ENCODE data around the gene HIPK4.
"Not testable (repeated sequence)": the region's sequence is repeated elsewhere in the genome, so short reads cannot be mapped to it uniquely, and the experiment has no call there.

The HIPK4 gene

GRCh38 chr19:40416918-40417642 lies 27.1 kb upstream of the HIPK4 start:
- DNase-seq (ENCODE audit: low read depth) = no peak

GRCh38 chr19:40415768-40416167 lies 25.8 kb upstream of the HIPK4 start:
- DNase-seq (ENCODE audit: low read depth) = no peak

GRCh38 chr19:40414542-40415535 lies 24.9 kb upstream of the HIPK4 start:
- no peak for DNase-seq (ENCODE audit: low read depth)

- no peak for DNase-seq (ENCODE audit: low read depth)
Observed at GRCh38 chr19:40413291-40413845, 23.4 kb upstream of the HIPK4 start, which contains the start of gene PRX. Gene PRX (minus strand): TSS chr19:40413378. CDS start chr19:40407932, 5,446 bp downstream.

- no peak for DNase-seq (ENCODE audit: low read depth)
Observed at GRCh38 chr19:40412866-40413265, 22.9 kb upstream of the HIPK4 start.

GRCh38 chr19:40411958-40412499 lies 22.0 kb upstream of the HIPK4 start:
- DNase-seq (ENCODE audit: low read depth) = no peak

- DNase-seq (ENCODE audit: low read depth) = no peak
Observed at GRCh38 chr19:40411125-40411842, 21.3 kb upstream of the HIPK4 start.

GRCh38 chr19:40410030-40410389 lies 20.0 kb upstream of the HIPK4 start:
- no peak for DNase-seq (ENCODE audit: low read depth)

GRCh38 chr19:40408598-40408925 lies 18.6 kb upstream of the HIPK4 start:
- DNase-seq (ENCODE audit: low read depth) = not testable (repeated sequence)

- DNase-seq (ENCODE audit: low read depth) = no peak
Observed at GRCh38 chr19:40407714-40408597, 18.0 kb upstream of the HIPK4 start.

GRCh38 chr19:40403262-40403984 lies 13.4 kb upstream of the HIPK4 start:
- DNase-seq (ENCODE audit: low read depth) = peak; percentile 66

- no peak for DNase-seq (ENCODE audit: low read depth)
Observed at GRCh38 chr19:40400559-40400958, 10.6 kb upstream of the HIPK4 start.

GRCh38 chr19:40398417-40399131 lies 8.6 kb upstream of the HIPK4 start:
- peak; percentile 57 for DNase-seq (ENCODE audit: low read depth)

GRCh38 chr19:40397568-40397906 lies 7.6 kb upstream of the HIPK4 start:
- no peak for DNase-seq (ENCODE audit: low read depth)

GRCh38 chr19:40396886-40397567 lies 7.0 kb upstream of the HIPK4 start:
- DNase-seq (ENCODE audit: low read depth) = no peak

- no peak for DNase-seq (ENCODE audit: low read depth)
Observed at GRCh38 chr19:40395956-40396355, 6.0 kb upstream of the HIPK4 start.

- DNase-seq (ENCODE audit: low read depth) = no peak
Observed at GRCh38 chr19:40394816-40395210, 4.8 kb upstream of the HIPK4 start.

GRCh38 chr19:40393894-40394815 lies 4.2 kb upstream of the HIPK4 start:
- no peak for DNase-seq (ENCODE audit: low read depth)

Measured in T follicular helper cell (primary cell).